Embryonic facial prominence (tissue), 1 donor: ENCODE data around the gene FXYD3.

Experiments
- DNase-seq: peaks from one replicate; pipeline ENCODE4 v3.0.0-alpha.2; 2016; ENCODE audit errors: extremely low spot score

The FXYD3 gene

GRCh38 chr19:35106291-35106583, 9.4 kb upstream of the FXYD3 start:
- DNase-seq = no peak

- no peak for DNase-seq
Measured at GRCh38 chr19:35106898-35107541, 8.6 kb upstream of the FXYD3 start.

- no peak for DNase-seq
Measured at GRCh38 chr19:35107545-35107944, 8.1 kb upstream of the FXYD3 start.

- DNase-seq = no peak
Measured at GRCh38 chr19:35108730-35109129, 6.9 kb upstream of the FXYD3 start.

GRCh38 chr19:35109395-35110112, 6.1 kb upstream of the FXYD3 start:
- DNase-seq = no peak

GRCh38 chr19:35110974-35111373, 4.6 kb upstream of the FXYD3 start:
- no peak for DNase-seq

- no peak for DNase-seq
Measured at GRCh38 chr19:35112995-35113688, 2.5 kb upstream of the FXYD3 start.

- peak; percentile 69 for DNase-seq
Measured at GRCh38 chr19:35114353-35115176, 1.1 kb upstream of the FXYD3 start.

GRCh38 chr19:35116072-35116801, 614 bp downstream of the FXYD3 start:
- DNase-seq = no peak

GRCh38 chr19:35117116-35117515, 1.5 kb downstream of the FXYD3 start:
- no peak for DNase-seq

- DNase-seq = no peak
Measured at GRCh38 chr19:35117799-35118198, 2.2 kb downstream of the FXYD3 start.

- DNase-seq = no peak
Measured at GRCh38 chr19:35118268-35119020, 2.8 kb downstream of the FXYD3 start.

GRCh38 chr19:35119091-35119490, 3.5 kb downstream of the FXYD3 start:
- DNase-seq = no peak

- DNase-seq = no peak
Measured at GRCh38 chr19:35119578-35120155, 4.0 kb downstream of the FXYD3 start.

- no peak for DNase-seq
Measured at GRCh38 chr19:35120492-35120891, 4.9 kb downstream of the FXYD3 start.

- no peak for DNase-seq
Measured at GRCh38 chr19:35120898-35121297, 5.3 kb downstream of the FXYD3 start.

GRCh38 chr19:35122687-35123551, 7.3 kb downstream of the FXYD3 start:
- no peak for DNase-seq

GRCh38 chr19:35123573-35123972, 8.0 kb downstream of the FXYD3 start:
- no peak for DNase-seq
